ENCODE results near the gene DCTN3. TPM values are rescaled to one million over a fixed set of nuclear protein-coding genes. Genes with fewer than 3 reads are reported as not detected.

Gene DCTN3
- total RNA-seq, 1 donor from 2014 or later, result 72.2 TPM

DNA sequence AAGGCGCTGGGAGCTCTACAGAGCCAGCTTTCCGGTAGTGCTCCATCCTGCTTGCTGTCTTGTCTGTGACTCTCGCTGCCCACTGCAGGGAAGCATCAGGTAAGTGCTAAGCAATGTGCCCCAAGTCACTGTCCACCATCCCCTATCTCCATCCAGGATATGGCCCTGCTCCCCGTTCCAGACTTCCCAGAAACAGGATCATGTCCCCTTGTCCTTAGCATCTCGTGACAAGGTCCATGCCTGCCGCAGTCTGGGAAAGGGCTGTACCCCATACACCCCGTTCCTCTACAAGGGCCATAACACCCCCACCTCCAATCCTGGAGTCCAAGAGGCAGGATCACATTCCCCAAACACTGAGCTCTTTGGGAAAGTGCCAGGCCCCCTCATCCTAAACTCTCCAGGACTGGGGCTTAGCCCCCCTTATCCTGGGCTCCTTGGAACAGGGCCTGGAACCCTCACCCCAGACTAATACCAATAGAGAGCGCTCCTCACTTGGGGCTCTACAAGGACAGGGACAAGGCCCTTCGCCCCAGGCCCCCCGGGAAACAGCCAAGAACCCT lies 9.0 kb downstream of the DCTN3 start:
- Histone ChIP-seq H3K9me3 (no peaks in the 10 kb centered on the region), H3K4me3 (peak overlapping the region; percentile 78), H3K27me3 (ENCODE audit: low read depth) (no peaks in the 10 kb centered on the region), H3K36me3 (peaks cover 28% of the 10 kb centered on the region), H3K4me1 (peaks cover 21% of the 10 kb centered on the region), H3K27ac (peak overlapping the region; percentile 89)
- peak; percentile 25 to 28 for ATAC-seq
- intact Hi-C loops (cut with DNase I), result no loop called here
- TF ChIP-seq, protein P1, sequence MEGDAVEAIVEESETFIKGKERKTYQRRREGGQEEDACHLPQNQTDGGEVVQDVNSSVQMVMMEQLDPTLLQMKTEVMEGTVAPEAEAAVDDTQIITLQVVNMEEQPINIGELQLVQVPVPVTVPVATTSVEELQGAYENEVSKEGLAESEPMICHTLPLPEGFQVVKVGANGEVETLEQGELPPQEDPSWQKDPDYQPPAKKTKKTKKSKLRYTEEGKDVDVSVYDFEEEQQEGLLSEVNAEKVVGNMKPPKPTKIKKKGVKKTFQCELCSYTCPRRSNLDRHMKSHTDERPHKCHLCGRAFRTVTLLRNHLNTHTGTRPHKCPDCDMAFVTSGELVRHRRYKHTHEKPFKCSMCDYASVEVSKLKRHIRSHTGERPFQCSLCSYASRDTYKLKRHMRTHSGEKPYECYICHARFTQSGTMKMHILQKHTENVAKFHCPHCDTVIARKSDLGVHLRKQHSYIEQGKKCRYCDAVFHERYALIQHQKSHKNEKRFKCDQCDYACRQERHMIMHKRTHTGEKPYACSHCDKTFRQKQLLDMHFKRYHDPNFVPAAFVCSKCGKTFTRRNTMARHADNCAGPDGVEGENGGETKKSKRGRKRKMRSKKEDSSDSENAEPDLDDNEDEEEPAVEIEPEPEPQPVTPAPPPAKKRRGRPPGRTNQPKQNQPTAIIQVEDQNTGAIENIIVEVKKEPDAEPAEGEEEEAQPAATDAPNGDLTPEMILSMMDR (IDR thresholded peaks at IDR 0.05), result no peak
- DNase-seq, result peak; percentile 45

DNA sequence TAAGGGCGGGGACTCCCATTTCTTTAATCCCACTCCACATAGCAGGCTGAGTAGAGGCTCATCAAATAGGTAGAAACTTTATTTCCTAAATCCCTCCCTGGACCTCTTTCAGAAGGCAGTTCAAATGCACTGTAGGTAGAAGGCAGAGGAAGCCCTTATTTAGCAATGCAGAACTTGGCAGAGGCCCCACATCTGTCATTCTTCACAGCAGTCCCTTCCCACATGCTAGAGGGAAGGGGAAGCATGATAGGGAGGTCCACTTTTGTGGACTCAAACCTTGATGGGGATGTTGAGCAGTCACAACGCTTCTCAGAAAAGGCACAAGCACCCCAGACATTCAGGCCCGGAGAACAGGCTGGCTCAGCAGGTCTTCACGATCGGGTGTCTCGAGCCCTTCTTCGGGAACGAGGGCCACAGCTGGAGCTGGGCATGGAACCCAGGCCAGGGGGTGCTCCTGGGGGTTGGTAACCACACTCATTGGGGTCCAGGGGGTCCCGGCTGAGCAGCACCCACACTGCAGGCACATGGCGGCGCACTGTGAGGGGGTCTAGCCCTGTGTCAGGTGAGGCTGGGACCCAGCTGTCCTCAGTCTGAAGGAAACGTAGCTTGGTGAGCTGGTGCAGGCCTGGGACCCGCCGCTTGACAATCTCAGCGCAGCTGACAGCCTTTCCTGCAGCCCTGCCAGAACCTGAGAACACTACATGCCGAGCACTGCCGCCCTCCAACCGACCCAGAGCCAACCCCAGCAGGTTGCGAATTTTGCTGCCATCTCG lies 9.7 kb downstream of the DCTN3 start:
- Histone ChIP-seq H3K27ac (no peak overlapping the region), H3K27me3 (ENCODE audit: low read depth) (no peaks in the 10 kb centered on the region), H3K4me3 (peak overlapping the region; percentile 78), H3K4me1 (peaks cover 21% of the 10 kb centered on the region), H3K9me3 (no peaks in the 10 kb centered on the region), H3K36me3 (peaks cover 21% of the 10 kb centered on the region)
- DNase-seq, result peak; percentile 46
- TF ChIP-seq, protein P1 (IDR thresholded peaks at IDR 0.05), result no peak
- no peak for ATAC-seq
- intact Hi-C loops (cut with DNase I), result no loop called here

DNA sequence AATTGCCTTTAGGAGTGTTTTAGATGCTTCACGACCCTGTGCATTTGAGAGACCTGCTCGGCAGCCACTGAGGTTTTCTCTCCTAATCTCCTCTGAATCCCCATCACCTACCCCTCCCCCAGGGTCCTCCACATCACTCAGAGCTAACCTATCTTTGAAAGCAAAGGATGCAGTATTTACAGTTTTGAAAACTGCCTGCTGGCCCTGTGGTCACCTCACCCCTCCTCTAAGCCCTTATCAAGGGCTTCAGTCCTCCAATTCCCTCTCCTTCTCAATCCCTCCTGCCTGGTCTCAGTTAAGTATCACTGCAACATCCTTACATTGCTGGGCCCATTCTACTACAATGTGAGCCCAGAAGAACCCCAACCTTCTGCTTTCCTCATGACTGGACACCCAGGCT lies 13.0 kb downstream of the DCTN3 start:
- H3K4me1 ChIP-seq, result peaks cover 12% of the 10 kb centered on the region
- ATAC-seq (no peak), DNase-seq (no peak)
- no peak overlapping the region for H3K27ac ChIP-seq
- H3K9me3 ChIP-seq, result no peaks in the 10 kb centered on the region
- TF ChIP-seq, protein P1 (IDR thresholded peaks at IDR 0.05), result no peak
- H3K27me3 ChIP-seq (ENCODE audit: low read depth), result no peaks in the 10 kb centered on the region
- H3K4me3 ChIP-seq, result no peak overlapping the region
- no peaks in the 10 kb centered on the region for H3K36me3 ChIP-seq
- intact Hi-C loops (cut with DNase I), result loop anchor here (10.0 kb wide), 1 partner anchor 63 kb away; no protein-coding TSS in a partner anchor

DNA sequence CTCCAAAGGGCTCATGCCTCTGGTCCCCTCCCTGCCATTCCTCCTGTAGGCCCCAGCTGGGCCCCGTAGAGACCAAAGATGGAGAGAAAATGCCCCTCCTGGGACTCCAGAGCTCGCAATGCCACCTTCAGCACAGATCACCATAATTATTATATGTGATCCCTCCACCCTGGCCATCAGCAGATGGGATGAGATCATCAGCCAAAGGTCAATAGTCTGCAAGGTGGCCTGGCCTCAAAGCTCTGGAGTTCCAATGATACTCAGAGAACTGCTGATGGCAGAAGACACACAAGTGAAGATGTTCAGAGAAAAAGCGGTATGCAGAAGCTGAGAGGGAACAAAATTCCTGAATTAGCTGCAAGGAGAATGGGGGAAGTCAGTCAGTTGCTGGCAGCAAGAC lies 13.4 kb downstream of the DCTN3 start:
- DNase-seq (no peak), ATAC-seq (no peak)
- intact Hi-C loops (cut with DNase I), result loop anchor here (10.0 kb wide), 1 partner anchor 62 kb away; no protein-coding TSS in a partner anchor
- H3K9me3 ChIP-seq, result no peaks in the 10 kb centered on the region
- no peak overlapping the region for H3K27ac ChIP-seq
- TF ChIP-seq, protein P1 (IDR thresholded peaks at IDR 0.05), result no peak
- H3K4me1 ChIP-seq, result peaks cover 10% of the 10 kb centered on the region
- H3K4me3 ChIP-seq, result no peak overlapping the region
- H3K36me3 ChIP-seq, result no peaks in the 10 kb centered on the region
- no peaks in the 10 kb centered on the region for H3K27me3 ChIP-seq (ENCODE audit: low read depth)

DNA sequence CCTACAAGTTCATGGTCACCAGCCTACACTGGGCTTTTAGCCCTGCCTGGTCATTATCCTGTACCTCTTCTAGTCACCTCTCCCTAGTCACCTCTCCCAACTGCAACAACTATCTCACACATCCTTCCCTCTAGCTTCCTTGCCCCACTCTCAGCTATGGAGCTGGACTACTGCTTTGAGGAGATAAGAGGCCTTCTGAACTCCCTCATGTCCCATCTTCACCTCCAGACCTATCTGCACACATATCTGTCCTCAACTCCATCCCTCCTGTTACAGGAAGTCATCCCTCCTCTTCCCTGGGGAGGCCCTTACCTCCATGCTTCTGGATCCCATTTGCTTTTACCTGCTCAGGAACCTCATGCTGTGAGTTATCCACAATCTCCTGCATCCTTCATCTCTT lies 14.1 kb downstream of the DCTN3 start:
- Histone ChIP-seq H3K4me1 (peaks cover 7% of the 10 kb centered on the region), H3K36me3 (no peaks in the 10 kb centered on the region), H3K9me3 (no peaks in the 10 kb centered on the region), H3K4me3 (no peak overlapping the region), H3K27me3 (ENCODE audit: low read depth) (no peaks in the 10 kb centered on the region), H3K27ac (no peak overlapping the region)
- DNase-seq (no peak), ATAC-seq (no peak)
- TF ChIP-seq, protein P1 (IDR thresholded peaks at IDR 0.05), result no peak
- intact Hi-C loops (cut with DNase I), result loop anchor here (10.0 kb wide), 1 partner anchor 61 kb away; no protein-coding TSS in a partner anchor

All from lower lobe of right lung (tissue), 2 donors.